Measurements from ENCODE around the gene NDUFB4. TPM values are rescaled to one million over a fixed set of nuclear protein-coding genes. Genes with fewer than 3 reads are reported as not detected.
"Not testable (repeated sequence)": the region's sequence is repeated elsewhere in the genome, so short reads cannot be mapped to it uniquely, and the experiment has no call there.

NDUFB4 gene
- polyA plus RNA-seq, 1 experiment: 94.3 TPM

DNA sequence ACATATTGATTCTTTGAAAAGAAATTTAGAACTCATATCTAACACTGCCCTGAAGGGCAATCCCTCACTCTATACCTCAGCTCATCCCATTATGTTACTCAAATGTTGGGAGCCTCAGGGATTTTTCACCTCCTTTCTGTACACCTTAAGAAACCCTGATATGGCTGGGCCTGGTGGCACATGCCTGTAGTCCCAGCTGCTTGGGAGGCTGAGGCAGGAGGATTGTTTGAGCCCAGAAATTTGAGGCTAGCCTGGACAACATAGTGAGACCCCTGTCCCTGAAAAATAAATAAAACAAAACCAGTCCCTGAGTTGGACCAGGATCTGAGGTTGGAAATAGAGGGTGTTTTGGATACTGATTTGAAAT, 27.6 kb downstream of the NDUFB4 start:
- no peak for DNase-seq (ENCODE audit: low read depth)
- Histone ChIP-seq H3K36me3 (ENCODE audit: control insufficient read depth, insufficient read depth, low read length) (no peaks in the 10 kb centered on the region), H3K4me3 (ENCODE audit: low read depth, low read length) (no peak overlapping the region), H3K27me3 (ENCODE audit: control insufficient read depth, insufficient read depth, low read length) (no peaks in the 10 kb centered on the region)
- TF ChIP-seq, protein P1, sequence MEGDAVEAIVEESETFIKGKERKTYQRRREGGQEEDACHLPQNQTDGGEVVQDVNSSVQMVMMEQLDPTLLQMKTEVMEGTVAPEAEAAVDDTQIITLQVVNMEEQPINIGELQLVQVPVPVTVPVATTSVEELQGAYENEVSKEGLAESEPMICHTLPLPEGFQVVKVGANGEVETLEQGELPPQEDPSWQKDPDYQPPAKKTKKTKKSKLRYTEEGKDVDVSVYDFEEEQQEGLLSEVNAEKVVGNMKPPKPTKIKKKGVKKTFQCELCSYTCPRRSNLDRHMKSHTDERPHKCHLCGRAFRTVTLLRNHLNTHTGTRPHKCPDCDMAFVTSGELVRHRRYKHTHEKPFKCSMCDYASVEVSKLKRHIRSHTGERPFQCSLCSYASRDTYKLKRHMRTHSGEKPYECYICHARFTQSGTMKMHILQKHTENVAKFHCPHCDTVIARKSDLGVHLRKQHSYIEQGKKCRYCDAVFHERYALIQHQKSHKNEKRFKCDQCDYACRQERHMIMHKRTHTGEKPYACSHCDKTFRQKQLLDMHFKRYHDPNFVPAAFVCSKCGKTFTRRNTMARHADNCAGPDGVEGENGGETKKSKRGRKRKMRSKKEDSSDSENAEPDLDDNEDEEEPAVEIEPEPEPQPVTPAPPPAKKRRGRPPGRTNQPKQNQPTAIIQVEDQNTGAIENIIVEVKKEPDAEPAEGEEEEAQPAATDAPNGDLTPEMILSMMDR (IDR thresholded peaks at IDR 0.05; ENCODE audit: insufficient read depth, low read depth, low read length): no peak
- ChIA-PET CTCF (no interaction called here), POLR2A (no interaction called here)

DNA sequence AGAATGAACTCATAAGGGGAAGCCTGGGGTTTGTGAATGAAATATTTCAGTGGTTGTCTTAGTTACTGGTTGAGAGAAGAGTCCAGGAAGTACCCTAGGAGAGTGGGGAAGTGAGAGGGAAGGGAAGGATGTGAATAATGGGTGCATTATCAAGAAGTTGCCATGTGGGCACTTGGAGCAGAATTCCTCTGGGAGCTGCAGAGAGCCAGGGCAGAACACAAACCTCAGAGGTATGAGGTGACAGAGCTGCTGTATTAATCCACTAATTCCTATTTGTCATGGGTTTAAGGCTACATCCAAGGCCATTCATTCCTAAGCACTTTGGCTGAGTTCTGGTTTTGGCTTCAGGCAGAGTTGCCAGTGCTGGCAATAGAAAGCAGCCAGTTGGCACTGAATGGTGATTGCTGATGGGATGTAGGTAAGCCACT, 29.0 kb downstream of the NDUFB4 start:
- TF ChIP-seq, protein P1 (IDR thresholded peaks at IDR 0.05; ENCODE audit: insufficient read depth, low read depth, low read length): no peak
- CTCF ChIA-PET: interaction anchor here (0.6 kb wide), 1 partner anchor 58 kb away, joined by 5 read pairs; no protein-coding TSS in a partner anchor

DNA sequence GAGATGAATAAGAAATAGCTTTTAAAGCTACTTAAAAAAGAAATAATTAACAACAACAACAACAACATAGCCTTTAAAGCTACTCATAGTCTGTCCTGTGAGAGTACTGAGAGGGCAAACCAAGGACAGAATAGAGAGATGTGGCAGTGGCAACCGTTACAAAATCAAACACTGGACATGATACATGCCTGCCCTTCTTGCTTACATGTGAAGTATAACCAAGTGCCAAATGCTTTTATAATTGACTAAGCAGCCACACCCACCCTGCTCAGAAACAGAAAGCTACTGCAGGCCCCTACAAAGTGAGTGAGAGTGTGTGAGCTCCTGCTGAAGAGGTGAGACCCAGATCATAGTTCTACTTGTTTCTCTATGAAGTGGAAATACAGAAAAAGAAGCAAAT, 38.4 kb downstream of the NDUFB4 start:
- Histone ChIP-seq H3K36me3 (ENCODE audit: control insufficient read depth, insufficient read depth, low read length) (no peaks in the 10 kb centered on the region), H3K27me3 (ENCODE audit: control insufficient read depth, insufficient read depth, low read length) (no peaks in the 10 kb centered on the region), H3K4me3 (ENCODE audit: low read depth, low read length) (no peak overlapping the region)
- TF ChIP-seq, protein P1 (IDR thresholded peaks at IDR 0.05; ENCODE audit: insufficient read depth, low read depth, low read length): no peak
- ChIA-PET CTCF (interaction anchor here (0.9 to 1.1 kb wide), 2 partner anchors 12 to 26 kb away, joined by 3 read pairs; no protein-coding TSS in a partner anchor), POLR2A (no interaction called here)
- no peak for DNase-seq (ENCODE audit: low read depth)

More for the DNA sequence above, 29.0 kb downstream of the NDUFB4 start:
- H3K36me3 ChIP-seq (ENCODE audit: control insufficient read depth, insufficient read depth, low read length): no peaks in the 10 kb centered on the region
- no peaks in the 10 kb centered on the region for H3K27me3 ChIP-seq (ENCODE audit: control insufficient read depth, insufficient read depth, low read length)
- no peak for DNase-seq (ENCODE audit: low read depth)
- POLR2A ChIA-PET: no interaction called here
- no peak overlapping the region for H3K4me3 ChIP-seq (ENCODE audit: low read depth, low read length)

DNA sequence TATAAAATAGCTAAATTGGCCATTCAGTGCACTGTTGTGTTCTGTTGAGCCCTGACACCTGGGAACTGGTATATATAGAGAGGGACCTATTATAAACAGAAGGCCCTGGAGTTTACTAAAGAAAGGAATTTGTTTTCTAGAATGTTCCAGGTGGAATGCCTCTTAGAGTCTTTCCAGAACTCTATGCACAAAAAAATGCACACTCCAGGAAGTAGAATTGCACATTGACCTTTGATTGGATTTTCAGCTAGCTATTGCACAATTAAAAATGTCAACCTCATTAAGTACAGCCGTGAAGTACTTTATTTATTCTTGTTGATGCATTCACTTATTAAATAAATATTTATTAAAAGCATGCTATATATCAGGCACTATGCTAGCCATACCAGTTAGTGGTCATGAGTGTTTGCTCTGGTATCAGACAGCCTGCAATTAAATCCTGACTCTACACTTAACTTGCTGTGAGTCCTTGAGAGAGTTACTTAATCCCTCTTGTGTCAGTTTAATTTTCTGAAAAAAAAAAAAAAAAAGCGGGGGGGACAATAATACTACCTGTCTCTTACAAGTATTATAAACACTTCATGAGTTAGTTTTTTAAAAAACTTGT, 40.8 kb downstream of the NDUFB4 start:
- H3K36me3 ChIP-seq (ENCODE audit: control insufficient read depth, insufficient read depth, low read length): no peaks in the 10 kb centered on the region
- DNase-seq (ENCODE audit: low read depth): no peak
- ChIA-PET CTCF (no interaction called here), POLR2A (no interaction called here)
- no peak overlapping the region for H3K4me3 ChIP-seq (ENCODE audit: low read depth, low read length)
- H3K27me3 ChIP-seq (ENCODE audit: control insufficient read depth, insufficient read depth, low read length): no peaks in the 10 kb centered on the region
- TF ChIP-seq, protein P1 (IDR thresholded peaks at IDR 0.05; ENCODE audit: insufficient read depth, low read depth, low read length): no peak

DNA sequence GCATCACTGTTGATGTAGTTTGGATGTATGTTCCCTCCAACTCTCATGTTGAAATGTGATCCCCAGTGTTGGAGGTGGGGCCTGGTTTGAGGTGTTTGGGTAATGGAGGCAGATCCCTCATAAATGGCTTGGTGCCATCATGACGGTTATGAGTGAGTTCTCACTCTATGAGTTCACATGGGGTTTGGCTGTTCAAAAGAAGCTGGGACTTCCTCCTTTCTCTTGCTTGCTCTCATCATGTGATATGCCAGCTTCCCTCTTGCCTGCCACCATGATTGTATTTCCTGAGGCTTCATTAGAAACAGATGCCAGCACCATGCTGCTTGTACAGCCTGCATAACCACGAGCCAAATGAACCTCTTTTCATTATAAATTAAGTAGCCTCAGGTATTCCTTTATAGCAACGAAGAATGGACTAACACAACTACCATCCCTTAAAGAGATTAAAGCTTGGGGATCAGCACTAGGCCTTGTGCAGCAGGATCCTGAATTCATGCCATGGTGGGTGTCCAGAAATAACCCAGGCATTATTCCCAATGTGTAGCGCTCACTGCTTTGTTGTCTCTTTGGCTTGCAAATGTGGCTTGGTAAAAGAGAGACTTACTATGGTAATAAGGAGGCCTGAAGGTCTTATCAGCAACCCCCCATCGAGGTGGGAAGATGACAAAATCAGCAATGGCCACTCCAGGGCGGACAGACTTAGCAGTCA, 41.9 kb downstream of the NDUFB4 start:
- no peak for DNase-seq (ENCODE audit: low read depth)
- ChIA-PET POLR2A (no interaction called here), CTCF (interaction anchor here (0.7 kb wide), 1 partner anchor 11 kb away, joined by 3 read pairs; no protein-coding TSS in a partner anchor)
- Histone ChIP-seq H3K27me3 (ENCODE audit: control insufficient read depth, insufficient read depth, low read length) (no peaks in the 10 kb centered on the region), H3K4me3 (ENCODE audit: low read depth, low read length) (no peak overlapping the region), H3K36me3 (ENCODE audit: control insufficient read depth, insufficient read depth, low read length) (no peaks in the 10 kb centered on the region)
- TF ChIP-seq, protein P1 (IDR thresholded peaks at IDR 0.05; ENCODE audit: insufficient read depth, low read depth, low read length): no peak

DNA sequence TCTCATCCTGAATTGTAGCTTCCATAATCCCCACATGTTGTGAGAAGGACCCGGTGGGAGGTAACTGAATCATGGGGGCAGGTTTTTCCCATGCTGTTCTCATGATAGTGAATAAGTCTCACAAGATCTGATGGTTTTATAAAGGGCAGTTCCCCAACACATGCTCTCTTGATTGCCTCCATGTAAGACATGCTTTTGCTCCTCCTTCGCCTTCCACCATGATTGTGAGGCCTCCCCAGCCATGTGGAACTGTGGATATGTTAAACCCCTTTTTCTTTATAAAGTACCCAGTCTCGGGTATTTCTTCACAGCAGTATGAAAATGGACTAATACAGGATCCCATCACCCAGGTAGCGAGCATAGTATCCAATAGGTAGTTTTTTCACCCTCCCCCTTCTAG, 42.7 kb downstream of the NDUFB4 start:
- H3K27me3 ChIP-seq (ENCODE audit: control insufficient read depth, insufficient read depth, low read length); DNase-seq (ENCODE audit: low read depth); CTCF ChIA-PET; H3K36me3 ChIP-seq (ENCODE audit: control insufficient read depth, insufficient read depth, low read length); POLR2A ChIA-PET; H3K4me3 ChIP-seq (ENCODE audit: low read depth, low read length): not testable (repeated sequence)
